Sigmoid colon (tissue), 7 donors: ENCODE data around the gene STIL. TPM values are rescaled to one million over a fixed set of nuclear protein-coding genes. Genes with fewer than 3 reads are reported as not detected.
"Not testable (repeated sequence)": the region's sequence is repeated elsewhere in the genome, so short reads cannot be mapped to it uniquely, and the experiment has no call there.

ENCODE experiments used
- DNase-seq: peaks from one replicate; pipeline ENCODE4 v3.0.0-alpha.2; 2019
- H3K27ac ChIP-seq, 4 donors: fragments of 200-600 bp; sonication (generic); one replicate each; pipeline ENCODE4 v1.5.1; 2016 to 2019; ENCODE audit warnings: mild to moderate bottlenecking in 1 of 4
- H3K27me3 ChIP-seq, 3 donors: fragments of 200-600 bp; sonication (generic); one replicate each; pipeline ENCODE4 v1.5.1; 2019; ENCODE audit warnings: mild to moderate bottlenecking in 1 of 3
- H3K36me3 ChIP-seq, 4 donors: fragments of 200-600 bp; sonication (generic); one replicate each; pipeline ENCODE4 v1.5.1; 2016 to 2019
- H3K4me1 ChIP-seq, 4 donors: fragments of 200-600 bp; sonication (generic); one replicate each; pipeline ENCODE4 v1.5.1; 2017 to 2019
- H3K4me3 ChIP-seq, 4 donors: fragments of 200-600 bp; sonication (generic); one replicate each; pipeline ENCODE4 v1.5.1; 2017 to 2019; ENCODE audit warnings: mild to moderate bottlenecking in 2 of 4, moderate library complexity in 1 of 4
- H3K9me3 ChIP-seq, 4 donors: fragments of 200-600 bp in 3 of 4; sonication (generic) in 3 of 4; one replicate each; pipeline versions ENCODE4 v1.5.1 to v1.6.1; 2013 to 2019
- EP300 ChIP-seq, 4 donors: sonication (generic); formaldehyde crosslinking; IDR thresholded peaks; one replicate each; pipeline ENCODE4 v1.6.1; 2017; ENCODE audit warnings: antibody characterized with exemption in 4 of 4
- POLR2A ChIP-seq, 2 donors: fragments of 450-650 bp; IDR thresholded peaks; one replicate each; pipeline ENCODE4 v1.6.1; 2016; ENCODE audit warnings: antibody characterized with exemption in 2 of 2, mild to moderate bottlenecking in 2 of 2, moderate library complexity in 2 of 2
- POLR2AphosphoS5 ChIP-seq, 4 donors: sonication (generic); formaldehyde crosslinking; IDR thresholded peaks; one replicate each; pipeline ENCODE4 v1.6.1; 2017; ENCODE audit warnings: antibody characterized with exemption in 4 of 4
- WGBS, 2 donors: extraction: QIAGEN DNeasy Blood & Tissue Kit; methylation state at CpG; one replicate each; pipeline ENCODE4 v1.1.7; 2013; 5-methylcytosine and 5-hydroxymethylcytosine counted together
- intact Hi-C: fragments of 100-400 bp; cut with DNase I; formaldehyde crosslinking; loops from one replicate; pipeline ENCODE4 v1.15.1; 2023
- polyA plus RNA-seq, 3 donors: library from polyadenylated mRNA; stranded (reverse); fragments of 200-250 nt; gene quantifications; one replicate each; pipeline ENCODE4 v1.2.3, GENCODE V29; 2013
- total RNA-seq, 4 donors: library from RNA; depleted of rRNA; stranded (reverse); fragments of >200 nt; gene quantifications; one replicate each; pipeline ENCODE4 v1.1.0, GENCODE V29; 2016
- TF ChIP-seq, protein P1 (sequence below), 4 experiments: fragments of 450-650 bp in 3 of 4; fragments of 200-600 bp in 1 of 4; IDR thresholded peaks; one replicate each; pipeline ENCODE4 v1.5.1; 2016 to 2019; ENCODE audit warnings: antibody characterized with exemption in 4 of 4, mild to moderate bottlenecking in 3 of 4, moderate library complexity in 2 of 4
- donor health status: healthy with polysubstance abuse.
- donor health status: Bipolar disorder and iron deficiency.
- donor health status: healthy.

STIL gene
- total and polyA plus RNA-seq, 7 donors = 0.28 to 5.7 (median 0.71) TPM

DNA sequence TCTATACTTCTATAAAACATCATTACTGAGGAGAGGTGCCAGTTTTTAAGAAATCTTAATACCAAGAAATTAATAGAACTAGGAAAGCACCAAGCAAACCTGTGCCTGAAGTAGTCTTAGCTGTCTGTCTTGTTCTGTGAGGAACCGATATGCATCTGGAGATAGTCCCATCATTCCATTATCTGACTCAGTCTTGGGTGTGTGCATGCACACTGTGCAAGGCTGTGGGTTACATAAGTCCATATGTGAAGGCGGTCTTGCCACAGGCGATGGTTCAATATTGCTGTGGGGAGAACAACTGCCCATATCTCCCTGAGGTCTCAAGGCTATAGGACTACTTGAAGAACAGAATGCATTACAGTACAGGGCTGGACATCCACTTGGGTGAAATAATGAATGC lies 33.8 kb downstream of the STIL start:
- DNase-seq = no peak
- TF ChIP-seq POLR2AphosphoS5 (IDR thresholded peaks at IDR 0.05) (no peak), POLR2A (IDR thresholded peaks at IDR 0.05) (no peak), EP300 (IDR thresholded peaks at IDR 0.05) (no peak)
- TF ChIP-seq, protein P1, sequence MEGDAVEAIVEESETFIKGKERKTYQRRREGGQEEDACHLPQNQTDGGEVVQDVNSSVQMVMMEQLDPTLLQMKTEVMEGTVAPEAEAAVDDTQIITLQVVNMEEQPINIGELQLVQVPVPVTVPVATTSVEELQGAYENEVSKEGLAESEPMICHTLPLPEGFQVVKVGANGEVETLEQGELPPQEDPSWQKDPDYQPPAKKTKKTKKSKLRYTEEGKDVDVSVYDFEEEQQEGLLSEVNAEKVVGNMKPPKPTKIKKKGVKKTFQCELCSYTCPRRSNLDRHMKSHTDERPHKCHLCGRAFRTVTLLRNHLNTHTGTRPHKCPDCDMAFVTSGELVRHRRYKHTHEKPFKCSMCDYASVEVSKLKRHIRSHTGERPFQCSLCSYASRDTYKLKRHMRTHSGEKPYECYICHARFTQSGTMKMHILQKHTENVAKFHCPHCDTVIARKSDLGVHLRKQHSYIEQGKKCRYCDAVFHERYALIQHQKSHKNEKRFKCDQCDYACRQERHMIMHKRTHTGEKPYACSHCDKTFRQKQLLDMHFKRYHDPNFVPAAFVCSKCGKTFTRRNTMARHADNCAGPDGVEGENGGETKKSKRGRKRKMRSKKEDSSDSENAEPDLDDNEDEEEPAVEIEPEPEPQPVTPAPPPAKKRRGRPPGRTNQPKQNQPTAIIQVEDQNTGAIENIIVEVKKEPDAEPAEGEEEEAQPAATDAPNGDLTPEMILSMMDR (IDR thresholded peaks at IDR 0.05) = no peak
- Histone ChIP-seq H3K27ac (no peak overlapping the region), H3K36me3 (no peaks in the 10 kb centered on the region), H3K4me3 (no peak overlapping the region), H3K9me3 (no peaks in the 10 kb centered on the region), H3K4me1 (no peaks in the 10 kb centered on the region), H3K27me3 (no peaks in the 10 kb centered on the region)
- 96% methylated on average over 3 of the region's 3 CpGs for WGBS, 2 donors
- intact Hi-C loops = no loop called here

DNA sequence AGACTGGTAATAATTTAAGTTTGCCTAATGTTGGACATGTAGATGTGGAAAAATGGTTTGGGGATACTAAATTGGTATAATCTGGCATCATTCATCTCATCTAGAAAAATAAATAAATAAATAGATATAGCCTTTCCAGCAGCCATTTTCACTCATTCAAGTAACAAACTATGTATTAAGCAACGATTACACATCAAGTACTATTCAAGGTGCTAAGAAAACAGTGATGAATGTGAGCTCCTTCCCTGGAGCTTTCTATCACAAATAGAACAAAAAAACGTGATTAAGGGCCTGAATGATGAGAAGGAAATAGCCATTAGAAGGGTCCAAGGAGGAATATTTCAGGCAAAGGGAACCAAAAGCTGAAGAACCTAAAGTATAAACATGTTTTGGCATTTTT lies 37.1 kb downstream of the STIL start:
- no peaks in the 10 kb centered on the region for H3K27me3 ChIP-seq
- TF ChIP-seq POLR2A (IDR thresholded peaks at IDR 0.05) = no peak
- TF ChIP-seq, protein P1 (IDR thresholded peaks at IDR 0.05) = no peak
- TF ChIP-seq EP300 (IDR thresholded peaks at IDR 0.05) = no peak
- TF ChIP-seq POLR2AphosphoS5 (IDR thresholded peaks at IDR 0.05) = no peak
- peaks cover 0 to 9% (median 1%) of the 10 kb centered on the region in 4 donors for H3K4me1 ChIP-seq
- no peaks in the 10 kb centered on the region for H3K36me3 ChIP-seq
- H3K4me3 ChIP-seq = no peak overlapping the region
- 90 to 94% methylated on average over 2 of the region's 2 CpGs for WGBS, 2 donors
- H3K27ac ChIP-seq = no peak overlapping the region
- intact Hi-C loops = no loop called here
- no peaks in the 10 kb centered on the region for H3K9me3 ChIP-seq
- DNase-seq = no peak

GRCh38 chr1:47275811-47276210 lies 38.1 kb downstream of the STIL start:
- intact Hi-C loops, H3K9me3 ChIP-seq, DNase-seq, H3K27me3 ChIP-seq, H3K4me1 ChIP-seq, H3K4me3 ChIP-seq, H3K36me3 ChIP-seq, H3K27ac ChIP-seq: not testable (repeated sequence)
- WGBS, 2 donors = 96 to 98% methylated on average over 7 of the region's 7 CpGs

DNA sequence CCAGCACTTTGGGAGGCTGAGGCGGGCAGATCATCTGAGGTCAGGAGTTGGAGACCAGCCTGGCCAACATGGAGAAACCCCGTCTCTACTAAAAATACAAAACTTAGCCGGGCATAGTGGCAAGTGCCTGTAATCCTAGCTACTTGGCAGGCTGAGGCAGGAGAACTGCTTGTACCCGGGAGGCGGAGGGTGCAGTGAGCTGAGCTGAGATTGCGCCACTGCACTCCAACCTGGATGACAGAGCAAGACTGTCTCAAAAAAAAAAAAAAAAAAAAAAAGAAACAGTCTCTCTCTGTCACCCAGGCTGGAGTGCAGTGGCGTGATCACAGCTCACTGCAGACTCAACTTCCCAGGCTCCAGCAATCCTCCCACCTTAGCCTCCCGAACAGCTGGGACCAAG lies 48.4 kb downstream of the STIL start:
- DNase-seq, H3K9me3 ChIP-seq, H3K27ac ChIP-seq, H3K36me3 ChIP-seq, intact Hi-C loops, H3K4me1 ChIP-seq, H3K27me3 ChIP-seq, H3K4me3 ChIP-seq: not testable (repeated sequence)
- WGBS, 2 donors = 97 to 99% methylated on average over 8 of the region's 8 CpGs

GRCh38 chr1:47262787-47263413 lies 51.0 kb downstream of the STIL start:
- WGBS, 2 donors = 65 to 86% methylated on average over 1 of the region's 1 CpG
- no peak overlapping the region for H3K4me3 ChIP-seq
- DNase-seq = no peak
- H3K27me3 ChIP-seq = no peaks in the 10 kb centered on the region
- no peak for TF ChIP-seq EP300 (IDR thresholded peaks at IDR 0.05)
- TF ChIP-seq, protein P1 (IDR thresholded peaks at IDR 0.05) = peak in 1 of 4 experiments; percentile 29
- H3K36me3 ChIP-seq = no peaks in the 10 kb centered on the region
- no peak overlapping the region for H3K27ac ChIP-seq
- no peaks in the 10 kb centered on the region for H3K4me1 ChIP-seq
- intact Hi-C loops = no loop called here
- no peaks in the 10 kb centered on the region for H3K9me3 ChIP-seq

DNA sequence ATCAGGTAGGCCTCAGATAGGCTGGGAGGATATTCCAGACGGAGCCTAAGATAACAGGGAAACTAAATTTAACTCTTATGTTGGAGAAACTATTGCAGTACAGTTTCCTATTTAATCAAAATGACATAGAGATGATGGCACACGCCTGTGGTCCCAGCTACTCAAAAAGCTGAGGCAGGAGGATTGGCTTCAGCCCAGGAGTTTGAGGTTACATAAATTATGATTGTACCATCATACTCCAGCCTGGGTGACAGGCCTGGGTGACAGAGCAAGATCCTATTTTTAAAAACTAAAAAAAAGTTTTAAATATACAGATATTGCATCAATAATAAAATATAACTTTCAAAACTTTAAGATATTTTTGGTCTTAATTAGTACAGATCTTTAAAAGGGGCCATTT lies 56.7 kb downstream of the STIL start:
- H3K4me1 ChIP-seq = no peaks in the 10 kb centered on the region
- no peak for TF ChIP-seq EP300 (IDR thresholded peaks at IDR 0.05)
- no peak for TF ChIP-seq POLR2AphosphoS5 (IDR thresholded peaks at IDR 0.05)
- TF ChIP-seq, protein P1 (IDR thresholded peaks at IDR 0.05) = no peak
- no peak for TF ChIP-seq POLR2A (IDR thresholded peaks at IDR 0.05)
- H3K4me3 ChIP-seq = no peak overlapping the region
- H3K27me3 ChIP-seq = no peaks in the 10 kb centered on the region
- WGBS, 2 donors = 76 to 83% methylated on average over 2 of the region's 2 CpGs
- no peaks in the 10 kb centered on the region for H3K9me3 ChIP-seq
- intact Hi-C loops = no loop called here
- DNase-seq = no peak
- H3K27ac ChIP-seq = no peak overlapping the region
- no peaks in the 10 kb centered on the region for H3K36me3 ChIP-seq
